ENCODE results near the gene PKN3.

PKN3 gene

GRCh38 chr9:128718475-128718874 is 16.2 kb downstream of the PKN3 start:
- DNase-seq: no peak

GRCh38 chr9:128719919-128720605 is 17.8 kb downstream of the PKN3 start:
- no peak for DNase-seq

- no peak for DNase-seq
These were observed 18.7 kb downstream of the PKN3 start for GRCh38 chr9:128720841-128721486.

GRCh38 chr9:128721487-128722010 is 19.2 kb downstream of the PKN3 start:
- no peak for DNase-seq

GRCh38 chr9:128722380-128723351 is 20.4 kb downstream of the PKN3 start:
- no peak for DNase-seq

GRCh38 chr9:128723352-128723865 is 21.1 kb downstream of the PKN3 start:
- DNase-seq: no peak

- DNase-seq: peak; percentile 100
These were observed 21.8 kb downstream of the PKN3 start, which contains the start of gene ZDHHC12 for GRCh38 chr9:128723866-128724743. ZDHHC12 (minus strand) TSS chr9:128724127; CDS start chr9:128724093, 34 bp downstream.

- DNase-seq: peak; percentile 72
These were observed 22.5 kb downstream of the PKN3 start for GRCh38 chr9:128724744-128725211.

GRCh38 chr9:128727640-128728248 is 25.4 kb downstream of the PKN3 start:
- DNase-seq: no peak

- DNase-seq: no peak
These were observed 26.0 kb downstream of the PKN3 start for GRCh38 chr9:128728298-128728697.

- no peak for DNase-seq
These were observed 27.0 kb downstream of the PKN3 start for GRCh38 chr9:128729302-128729701.

- no peak for DNase-seq
These were observed 27.6 kb downstream of the PKN3 start for GRCh38 chr9:128729766-128730517.

- no peak for DNase-seq
These were observed 28.8 kb downstream of the PKN3 start for GRCh38 chr9:128731093-128731492.

- DNase-seq: no peak
These were observed 29.4 kb downstream of the PKN3 start for GRCh38 chr9:128731691-128732090.

GRCh38 chr9:128732576-128732975 is 30.3 kb downstream of the PKN3 start:
- DNase-seq: no peak

- DNase-seq: peak; percentile 11
These were observed 31.0 kb downstream of the PKN3 start for GRCh38 chr9:128733256-128733655.

- DNase-seq: no peak
These were observed 33.1 kb downstream of the PKN3 start for GRCh38 chr9:128735373-128735772.

GRCh38 chr9:128742401-128742800 is 40.1 kb downstream of the PKN3 start:
- no peak for DNase-seq

GRCh38 chr9:128743421-128743820 is 41.1 kb downstream of the PKN3 start:
- DNase-seq: no peak

- no peak for DNase-seq
These were observed 44.9 kb downstream of the PKN3 start for GRCh38 chr9:128747241-128747640.
